Uterus (tissue), 2 donors: ENCODE data around the gene PRKD1.

ENCODE experiments used
- POLR2A ChIP-seq, 2 donors: fragments of 450-650 bp; IDR thresholded peaks; one replicate each; pipeline ENCODE4 v1.6.1; 2016; ENCODE audit warnings: antibody characterized with exemption in 2 of 2, mild to moderate bottlenecking in 1 of 2, moderate library complexity in 1 of 2
- TF ChIP-seq, protein P1 (sequence below), 4 experiments: fragments of 200-600 bp in 2 of 4; fragments of 450-650 bp in 2 of 4; sonication (generic) in 2 of 4; IDR thresholded peaks; one replicate each; pipeline ENCODE4 v1.5.1; 2016 to 2019; ENCODE audit warnings: antibody characterized with exemption in 4 of 4, mild to moderate bottlenecking in 2 of 4, moderate library complexity in 1 of 4

DNA sequence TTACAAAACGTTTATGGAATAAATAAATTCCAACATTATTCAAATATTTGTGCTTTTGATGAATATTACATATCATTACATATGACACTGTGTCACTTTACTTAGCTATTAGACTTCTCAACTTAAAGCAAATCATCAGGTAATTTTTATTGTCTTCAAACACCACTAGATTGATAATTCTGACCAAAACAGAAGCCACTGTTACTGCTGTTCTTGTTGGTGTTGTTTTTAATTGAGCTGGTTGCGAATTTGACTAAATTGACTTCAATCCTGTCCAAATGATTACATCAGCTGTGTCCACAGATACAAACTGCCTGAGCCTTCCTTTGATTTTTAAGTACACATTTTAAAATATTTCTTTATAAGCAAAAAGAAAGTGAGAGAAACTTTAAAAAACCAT, 29.2 kb downstream of the PRKD1 start:
- TF ChIP-seq, protein P1, sequence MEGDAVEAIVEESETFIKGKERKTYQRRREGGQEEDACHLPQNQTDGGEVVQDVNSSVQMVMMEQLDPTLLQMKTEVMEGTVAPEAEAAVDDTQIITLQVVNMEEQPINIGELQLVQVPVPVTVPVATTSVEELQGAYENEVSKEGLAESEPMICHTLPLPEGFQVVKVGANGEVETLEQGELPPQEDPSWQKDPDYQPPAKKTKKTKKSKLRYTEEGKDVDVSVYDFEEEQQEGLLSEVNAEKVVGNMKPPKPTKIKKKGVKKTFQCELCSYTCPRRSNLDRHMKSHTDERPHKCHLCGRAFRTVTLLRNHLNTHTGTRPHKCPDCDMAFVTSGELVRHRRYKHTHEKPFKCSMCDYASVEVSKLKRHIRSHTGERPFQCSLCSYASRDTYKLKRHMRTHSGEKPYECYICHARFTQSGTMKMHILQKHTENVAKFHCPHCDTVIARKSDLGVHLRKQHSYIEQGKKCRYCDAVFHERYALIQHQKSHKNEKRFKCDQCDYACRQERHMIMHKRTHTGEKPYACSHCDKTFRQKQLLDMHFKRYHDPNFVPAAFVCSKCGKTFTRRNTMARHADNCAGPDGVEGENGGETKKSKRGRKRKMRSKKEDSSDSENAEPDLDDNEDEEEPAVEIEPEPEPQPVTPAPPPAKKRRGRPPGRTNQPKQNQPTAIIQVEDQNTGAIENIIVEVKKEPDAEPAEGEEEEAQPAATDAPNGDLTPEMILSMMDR (IDR thresholded peaks at IDR 0.05), result no peak
- no peak for TF ChIP-seq POLR2A (IDR thresholded peaks at IDR 0.05)
